Renal cortical epithelial cell (primary cell): ENCODE measurements around the gene POFUT1. TPM values are rescaled to one million over a fixed set of nuclear protein-coding genes. Genes with fewer than 3 reads are reported as not detected.
"Not testable (repeated sequence)": the region's sequence is repeated elsewhere in the genome, so short reads cannot be mapped to it uniquely, and the experiment has no call there.

Source experiments
- DNase-seq: peaks from one replicate; pipeline ENCODE4 v3.0.0-alpha.2; 2011; ENCODE audit warnings: low read depth
- total RNA-seq: library from RNA; depleted of rRNA; stranded (reverse); fragments of >200 nt; gene quantifications from 2 replicates; pipeline ENCODE4 v1.2.3, GENCODE V29; 2014

POFUT1 gene
- total RNA-seq, 1 donor from 2014 or later, result 36.0 TPM

DNA sequence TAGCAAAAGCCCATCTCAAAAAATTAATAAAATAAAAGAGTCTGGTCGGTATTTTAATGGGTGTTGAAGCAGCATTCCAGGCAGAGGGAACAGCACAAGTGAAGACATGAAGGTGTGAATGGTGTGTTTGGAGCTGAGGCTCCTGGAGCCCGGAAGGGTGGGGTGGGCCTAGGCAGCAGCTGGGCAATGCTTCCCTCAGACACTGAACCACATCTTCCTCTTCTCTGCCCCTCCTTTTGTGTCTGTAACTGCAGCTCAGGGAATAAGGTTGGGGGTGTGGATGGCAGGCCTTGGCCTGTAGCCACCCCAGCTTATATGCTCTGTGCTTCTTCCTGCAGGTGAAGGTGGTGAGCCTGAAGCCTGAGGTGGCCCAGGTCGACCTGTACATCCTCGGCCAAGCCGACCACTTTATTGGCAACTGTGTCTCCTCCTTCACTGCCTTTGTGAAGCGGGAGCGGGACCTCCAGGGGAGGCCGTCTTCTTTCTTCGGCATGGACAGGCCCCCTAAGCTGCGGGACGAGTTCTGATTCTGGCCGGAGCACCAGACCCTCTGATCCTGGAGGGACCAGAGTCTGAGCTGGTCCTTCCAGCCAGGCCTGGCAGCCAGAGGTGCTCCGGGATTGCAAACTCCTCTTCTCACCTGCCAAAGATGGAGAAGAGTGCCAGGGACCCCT lies 26.6 kb downstream of the POFUT1 start:
- no peak for DNase-seq

- no peak for DNase-seq
Measured at GRCh38 chr20:32235331-32236047, 27.8 kb downstream of the POFUT1 start.

GRCh38 chr20:32236048-32236533 lies 28.4 kb downstream of the POFUT1 start:
- no peak for DNase-seq

DNA sequence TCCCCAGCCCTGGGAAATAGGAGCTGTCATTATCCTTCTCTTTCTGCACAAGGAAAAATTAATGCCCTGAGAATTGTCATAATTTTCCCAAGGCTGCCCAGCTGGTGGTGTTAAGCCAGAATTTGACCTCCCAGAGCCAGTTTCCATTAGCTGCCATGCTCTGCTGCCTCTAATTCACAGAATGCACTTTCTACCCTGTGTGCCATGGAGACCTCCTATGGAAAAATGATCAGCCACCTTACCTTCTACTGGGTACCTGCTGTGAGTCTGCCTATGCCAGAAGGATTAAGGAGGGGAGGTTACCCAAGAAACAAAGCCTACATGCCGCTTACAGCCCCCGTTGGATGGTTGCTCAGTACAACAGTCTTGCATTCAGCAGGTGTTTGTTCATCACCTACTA lies 29.1 kb downstream of the POFUT1 start:
- no peak for DNase-seq

DNA sequence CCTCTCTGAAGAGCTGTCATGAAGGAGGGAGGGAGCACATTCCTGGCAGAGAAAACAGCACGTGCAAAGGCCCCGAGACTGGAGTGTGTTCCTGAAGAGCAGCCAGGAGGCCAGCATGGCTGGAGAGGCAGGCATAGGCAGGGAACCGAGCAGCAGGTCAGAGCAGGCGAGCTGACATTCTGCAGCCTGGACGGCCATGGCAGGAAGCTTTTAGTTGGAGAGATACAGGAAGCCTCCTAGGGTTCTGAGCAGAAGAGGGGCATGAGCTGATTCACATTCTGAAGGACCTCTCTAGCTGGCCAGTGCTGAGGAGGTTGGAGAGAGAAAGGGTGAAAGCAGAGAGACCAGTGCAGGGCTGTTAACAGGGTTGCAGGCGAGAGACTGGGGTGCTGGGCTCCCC lies 29.7 kb downstream of the POFUT1 start:
- no peak for DNase-seq

- no peak for DNase-seq
Measured at GRCh38 chr20:32238483-32239425, 31.1 kb downstream of the POFUT1 start.

DNA sequence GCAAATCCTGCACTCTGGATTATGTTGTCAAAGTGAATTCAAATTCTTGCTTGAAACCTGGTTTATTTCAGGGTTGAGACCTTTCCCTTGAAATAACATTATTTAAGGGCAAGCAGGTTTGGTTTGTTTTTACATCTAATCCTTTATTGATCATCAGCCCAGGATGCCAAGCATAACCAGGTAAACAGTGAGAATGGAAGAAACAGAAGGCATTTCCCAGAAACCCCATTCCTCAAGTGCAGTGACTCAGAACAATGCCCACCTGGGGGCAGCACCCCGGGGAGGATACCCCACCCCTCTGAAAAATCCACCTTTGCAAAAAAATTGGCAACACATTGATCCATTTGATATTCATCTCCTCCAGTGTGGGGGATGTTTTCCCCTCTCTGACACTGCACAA lies 32.5 kb downstream of the POFUT1 start:
- DNase-seq, result peak; percentile 49

DNA sequence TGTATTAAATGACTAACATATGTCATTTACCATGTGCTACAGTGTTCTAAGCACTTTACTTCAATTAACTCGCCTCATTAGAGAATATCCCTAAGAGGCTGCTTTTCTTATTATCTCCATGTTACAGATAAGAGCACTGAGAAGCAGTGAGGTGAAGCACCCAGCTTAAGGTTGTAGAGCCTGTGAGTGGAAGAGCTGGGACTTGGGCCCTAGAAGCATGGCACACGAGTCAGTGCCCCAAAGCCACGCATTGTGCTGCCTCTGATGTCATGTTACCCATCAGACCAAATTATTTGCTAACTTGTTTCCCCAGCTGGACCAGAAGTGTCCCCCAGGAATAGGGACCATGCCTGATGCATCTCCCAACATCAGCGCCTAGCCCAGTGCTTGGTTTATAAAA lies 34.1 kb downstream of the POFUT1 start:
- no peak for DNase-seq

DNA sequence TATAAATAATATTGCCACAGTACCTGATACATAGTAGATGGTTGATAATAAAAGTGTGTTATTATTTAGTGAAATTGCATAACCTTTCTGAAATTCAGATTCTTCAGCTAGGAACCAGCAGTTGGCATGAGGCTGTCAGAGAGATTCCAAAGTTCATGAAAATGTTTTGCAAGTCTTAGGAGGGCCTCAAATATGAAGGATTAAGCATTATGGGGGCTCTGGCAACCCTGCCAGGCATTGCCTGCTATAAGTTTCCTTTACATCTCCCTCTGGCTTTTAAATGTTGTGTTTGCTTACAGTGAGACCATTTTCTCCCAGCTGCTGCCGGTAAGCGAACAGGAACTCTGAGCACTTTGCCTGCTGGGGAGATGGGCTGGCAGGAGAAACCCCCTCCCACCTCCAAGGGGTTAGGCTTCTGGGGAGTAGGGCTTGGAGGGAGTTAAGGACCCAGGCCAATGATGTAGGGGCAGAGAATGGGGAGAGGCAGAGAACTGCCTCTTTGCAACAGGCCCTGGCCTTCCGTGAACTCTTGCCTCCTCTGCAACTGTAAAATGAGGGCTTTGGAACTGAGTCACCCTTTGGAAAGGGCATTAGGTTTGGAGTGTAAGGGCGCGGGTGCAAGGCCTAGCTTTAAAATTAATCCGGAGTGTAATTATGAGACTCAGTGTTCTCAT lies 36.6 kb downstream of the POFUT1 start:
- DNase-seq, result no peak

DNA sequence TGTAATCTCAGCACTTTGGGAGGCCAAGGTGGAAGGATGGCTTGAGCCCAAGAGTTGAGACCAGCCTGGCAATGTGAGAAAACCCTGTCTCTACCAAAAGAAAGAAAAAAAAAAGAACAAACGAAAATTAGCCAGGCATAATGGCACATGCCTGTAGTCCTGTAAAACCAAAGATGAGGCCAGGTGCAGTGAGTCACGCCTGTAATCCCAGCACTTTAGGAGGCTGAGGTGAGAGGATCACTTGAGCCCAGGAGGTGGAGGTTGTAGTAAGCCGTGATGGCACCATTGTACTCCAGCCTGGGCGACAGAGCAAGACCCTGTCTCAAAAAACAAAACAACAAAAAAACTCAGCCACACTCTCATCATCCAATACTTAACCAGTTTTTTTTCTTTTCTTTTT lies 37.3 kb downstream of the POFUT1 start:
- no peak for DNase-seq

GRCh38 chr20:32246208-32246607 lies 38.5 kb downstream of the POFUT1 start:
- DNase-seq, result not testable (repeated sequence)

GRCh38 chr20:32248043-32248442 lies 40.4 kb downstream of the POFUT1 start:
- DNase-seq, result no peak

DNA sequence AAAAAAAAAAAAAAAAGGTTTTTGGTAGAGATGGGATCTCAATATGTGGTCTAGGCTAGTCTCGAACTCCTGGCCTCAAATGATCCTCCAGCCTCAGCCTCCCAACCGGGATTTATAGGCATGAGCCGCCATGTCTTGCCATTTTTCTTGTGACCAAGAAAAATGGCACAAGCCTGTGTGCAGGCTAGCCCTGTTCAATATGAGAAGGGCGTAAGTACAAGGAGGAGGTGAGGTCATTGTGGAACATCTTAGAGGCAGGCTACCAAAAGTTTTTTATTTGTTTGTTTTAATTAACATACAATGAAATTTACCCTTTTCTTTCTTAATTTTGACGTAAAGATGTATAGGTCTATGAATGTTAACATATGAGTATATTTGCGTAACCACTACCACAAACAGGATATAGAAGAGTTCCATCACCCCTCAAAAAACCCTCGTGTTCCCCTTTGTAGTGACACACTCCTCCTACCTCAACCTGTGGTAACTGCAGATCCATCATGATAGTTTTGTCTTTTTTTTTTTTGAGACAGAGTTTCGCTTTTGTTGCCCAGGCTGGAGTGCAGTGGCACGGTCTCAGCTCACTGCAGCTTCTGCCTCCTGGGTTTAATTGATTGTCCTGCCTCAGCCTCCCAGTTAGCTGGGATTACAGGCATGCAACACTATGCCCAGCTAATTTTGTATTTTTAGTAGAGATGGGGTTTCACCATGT lies 41.5 kb downstream of the POFUT1 start:
- DNase-seq, result no peak

DNA sequence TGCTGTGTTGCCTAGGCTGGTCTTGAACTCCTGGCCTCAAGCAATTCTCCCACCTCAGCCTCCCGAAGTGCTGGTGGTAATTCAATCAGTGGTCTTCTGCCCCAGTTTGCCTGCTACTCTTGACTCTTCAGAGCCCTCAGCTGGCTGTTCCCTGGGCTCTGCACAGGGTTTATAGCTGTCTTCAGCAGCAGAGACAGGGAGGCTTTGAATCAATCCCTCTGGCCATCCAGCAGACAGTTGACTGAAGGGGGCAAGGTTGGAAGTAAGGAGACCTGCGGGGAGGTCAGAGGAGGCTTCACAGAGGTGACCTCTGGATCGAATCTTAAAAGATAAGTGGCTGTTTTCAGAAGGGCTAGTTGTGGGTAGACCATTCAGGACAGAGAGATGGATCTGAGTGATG lies 43.8 kb downstream of the POFUT1 start:
- no peak for DNase-seq

- no peak for DNase-seq
Measured at GRCh38 chr20:32252189-32252588, 44.5 kb downstream of the POFUT1 start.

GRCh38 chr20:32260973-32261372 lies 53.3 kb downstream of the POFUT1 start:
- not testable (repeated sequence) for DNase-seq

GRCh38 chr20:32261644-32262043 lies 54.0 kb downstream of the POFUT1 start:
- DNase-seq, result no peak

- no peak for DNase-seq
Measured at GRCh38 chr20:32263398-32263954, 55.8 kb downstream of the POFUT1 start.

DNA sequence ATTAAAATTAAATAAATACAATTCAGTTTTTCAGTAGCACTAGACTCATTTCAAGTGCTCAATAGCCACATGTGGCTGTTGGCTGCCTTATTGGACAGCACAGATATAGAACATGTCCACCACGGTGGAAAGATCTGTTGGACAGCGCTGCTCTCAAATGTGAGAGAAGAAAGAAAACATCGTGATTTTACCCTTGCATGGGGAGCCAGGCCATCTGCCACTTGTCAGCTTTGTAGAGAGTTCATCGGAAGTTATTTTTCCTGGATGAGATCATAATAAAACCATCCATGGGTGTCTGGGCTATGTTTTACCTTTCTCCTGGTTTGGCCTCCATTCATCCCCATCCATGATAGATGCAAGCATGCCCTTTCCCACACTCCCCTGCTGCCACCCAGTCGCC lies 63.9 kb downstream of the POFUT1 start:
- no peak for DNase-seq

DNA sequence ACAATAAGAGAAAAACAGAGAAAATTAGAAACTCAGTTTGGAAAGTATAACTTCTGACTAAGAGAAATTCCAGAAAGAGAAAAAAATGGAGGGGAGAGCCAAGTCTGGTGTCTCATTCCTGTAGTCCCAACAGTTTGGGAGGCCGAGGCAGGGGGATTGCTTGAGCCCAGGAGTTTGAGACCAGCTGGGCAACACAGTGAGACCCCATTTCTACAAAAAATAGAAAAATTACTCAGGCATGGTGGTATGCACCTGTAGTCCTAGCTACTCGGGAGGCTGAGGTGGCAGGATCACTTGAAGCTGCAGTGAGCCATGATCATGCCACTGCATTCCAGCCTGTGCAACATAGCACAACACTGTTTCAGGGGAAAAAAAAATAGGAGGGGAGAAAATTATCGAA lies 66.7 kb downstream of the POFUT1 start:
- DNase-seq, result no peak

GRCh38 chr20:32275163-32275562 lies 67.5 kb downstream of the POFUT1 start:
- DNase-seq, result not testable (repeated sequence)
